ENCODE data around the gene METTL26.
A peak's percentile ranks its signal among the peaks of the same experiment; 100 is the strongest.

- peak in 1 of 2 donors; percentile 32 for TF ChIP-seq CTCF (conservative IDR thresholded peaks at IDR 0.05 in 1 of 2, IDR thresholded peaks at IDR 0.05 in 1 of 2; ENCODE audit: extremely low read depth in 1 of 2, insufficient read depth in 1 of 2, low read depth in 1 of 2, low read length in 2 of 2)
- TF ChIP-seq EZH2 (IDR thresholded peaks at IDR 0.05; ENCODE audit: borderline replicate concordance, low read length), result no peak
These were observed 45.1 kb upstream of the METTL26 start for GRCh38 chr16:680967-681745.
